Measurements from ENCODE around the gene CD69.

Gene CD69

GRCh38 chr12:9760699-9761418, at the start of gene CD69:
Gene CD69, minus strand, starts transcription at chr12:9760901. Its CDS starts 81 bp downstream, at chr12:9760820.
- DNase-seq, result peak in 1 of 14 donors; percentile 8

GRCh38 chr12:9809866-9810265, 49.2 kb upstream of the CD69 start:
- DNase-seq, result no peak

DNA sequence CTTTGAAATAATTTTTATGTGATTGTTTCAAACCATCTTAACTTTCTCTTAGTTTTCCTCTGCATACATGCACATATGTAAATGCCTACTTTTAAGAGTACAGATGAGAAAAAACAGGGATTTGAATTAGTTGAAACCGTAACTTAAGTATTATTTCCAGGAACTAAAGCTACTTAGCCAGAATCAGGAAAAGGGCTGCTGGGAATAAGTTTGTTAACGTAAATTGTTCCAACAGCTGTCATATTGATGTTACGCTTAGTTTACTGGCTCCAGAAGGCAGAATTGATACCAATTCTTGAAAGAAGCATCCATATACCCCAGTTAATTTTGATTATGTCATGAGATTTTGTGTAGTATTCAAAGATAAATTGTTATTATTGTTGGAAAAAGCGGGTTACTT, 48.6 kb upstream of the CD69 start:
- no peak for DNase-seq

DNA sequence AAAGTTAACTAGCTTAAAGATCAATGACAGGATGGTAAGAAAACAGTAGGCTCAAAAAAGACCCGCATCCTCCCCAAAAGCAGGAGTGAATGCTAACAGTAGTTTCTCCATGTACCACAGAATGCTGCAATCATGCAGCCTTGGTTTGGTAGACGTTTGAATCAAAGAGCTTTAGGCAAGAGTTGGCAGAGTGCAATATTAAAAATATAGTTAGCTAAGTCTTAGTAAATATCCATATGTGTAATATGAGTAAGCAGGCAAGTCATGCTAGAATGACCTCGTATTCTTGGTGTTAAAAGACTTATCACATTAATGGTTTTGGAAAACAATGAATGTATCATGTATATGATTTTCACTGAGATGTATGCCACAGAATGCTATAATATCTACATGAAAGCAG, 47.8 kb upstream of the CD69 start:
- no peak for DNase-seq

DNA sequence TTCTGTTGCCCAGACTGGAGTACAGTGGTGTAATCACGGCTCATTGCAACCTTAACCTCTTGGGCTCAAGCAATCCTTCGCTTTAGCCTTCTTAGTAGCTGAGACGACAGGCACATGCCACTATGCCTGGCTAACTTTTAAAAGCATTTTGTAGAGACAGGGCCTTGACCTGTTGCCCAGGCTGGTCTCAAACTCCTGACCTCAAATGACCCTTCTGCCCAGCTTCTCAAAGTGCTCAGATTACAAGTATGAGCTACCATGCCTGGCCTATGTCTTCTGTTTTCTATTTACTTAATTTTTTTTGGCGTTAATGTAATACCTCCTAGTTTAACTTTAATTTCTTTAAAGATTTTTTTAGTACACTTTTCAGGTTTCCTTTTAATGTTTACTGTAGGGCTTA, 46.0 kb upstream of the CD69 start:
- no peak for DNase-seq

GRCh38 chr12:9805883-9806282, 45.2 kb upstream of the CD69 start:
- DNase-seq, result no peak

GRCh38 chr12:9799961-9800360, 39.3 kb upstream of the CD69 start:
- DNase-seq, result no peak

DNA sequence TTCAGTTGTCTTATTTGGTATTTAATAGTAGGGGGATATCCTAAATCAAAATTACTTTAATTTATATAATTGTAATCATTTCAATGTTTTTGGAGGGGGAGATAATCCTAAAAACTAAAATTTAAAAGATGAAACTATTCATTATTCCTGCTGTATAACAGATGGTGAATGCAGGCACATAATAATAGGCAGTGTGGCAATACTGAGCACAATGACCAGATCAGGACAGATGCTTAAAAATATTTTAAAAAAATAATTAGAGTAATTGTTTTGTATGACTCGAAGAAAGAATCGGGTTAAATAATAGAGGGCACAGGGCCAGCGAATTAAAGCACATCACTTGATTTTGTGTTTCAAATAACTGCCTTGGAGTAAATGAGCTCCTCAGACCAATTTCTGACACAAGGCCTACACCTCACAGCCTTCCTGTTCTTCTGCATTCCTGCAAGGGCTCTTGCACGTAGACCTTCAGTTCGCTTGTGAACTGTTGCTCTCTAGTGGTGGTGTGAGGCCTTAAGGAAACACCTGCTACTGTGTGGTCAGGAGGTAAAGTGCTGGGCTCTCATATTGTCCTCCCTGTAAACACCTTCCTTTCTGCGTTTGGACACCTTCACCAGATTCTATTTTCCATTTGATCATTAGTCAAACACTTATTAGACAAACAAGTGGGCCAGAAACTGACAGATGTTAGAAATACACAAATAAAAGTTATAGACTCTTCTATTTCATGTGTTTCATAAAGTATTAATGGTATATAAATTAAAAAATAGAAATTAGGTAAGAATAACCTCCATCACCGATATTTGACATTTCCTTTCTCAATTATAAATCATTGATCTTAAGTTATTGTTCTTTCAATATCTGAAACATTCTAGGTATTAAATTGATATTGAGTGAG, 37.3 kb upstream of the CD69 start:
- DNase-seq, result peak in 2 of 14 donors; percentile 1 to 9

GRCh38 chr12:9796971-9797370, 36.3 kb upstream of the CD69 start:
- DNase-seq, result no peak

DNA sequence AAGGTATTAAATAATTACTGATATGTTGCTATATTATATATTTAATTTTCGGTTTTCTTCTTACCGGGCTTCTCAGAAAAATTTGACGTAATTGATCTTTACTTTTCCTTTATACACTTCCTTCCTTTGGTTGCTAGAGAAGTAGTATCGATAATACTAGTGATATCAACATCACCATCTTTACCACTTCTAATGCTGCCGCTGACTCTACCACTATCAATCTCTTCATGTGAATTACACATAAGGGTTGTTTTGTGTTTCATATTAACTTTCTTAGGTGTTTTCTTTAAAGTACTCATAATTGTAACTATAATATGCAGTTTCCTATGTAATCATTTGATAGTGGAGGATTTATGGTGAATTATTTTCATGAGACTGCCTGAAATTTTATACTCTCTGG, 35.6 kb upstream of the CD69 start:
- DNase-seq, result no peak

GRCh38 chr12:9795945-9796344, 35.2 kb upstream of the CD69 start:
- no peak for DNase-seq

DNA sequence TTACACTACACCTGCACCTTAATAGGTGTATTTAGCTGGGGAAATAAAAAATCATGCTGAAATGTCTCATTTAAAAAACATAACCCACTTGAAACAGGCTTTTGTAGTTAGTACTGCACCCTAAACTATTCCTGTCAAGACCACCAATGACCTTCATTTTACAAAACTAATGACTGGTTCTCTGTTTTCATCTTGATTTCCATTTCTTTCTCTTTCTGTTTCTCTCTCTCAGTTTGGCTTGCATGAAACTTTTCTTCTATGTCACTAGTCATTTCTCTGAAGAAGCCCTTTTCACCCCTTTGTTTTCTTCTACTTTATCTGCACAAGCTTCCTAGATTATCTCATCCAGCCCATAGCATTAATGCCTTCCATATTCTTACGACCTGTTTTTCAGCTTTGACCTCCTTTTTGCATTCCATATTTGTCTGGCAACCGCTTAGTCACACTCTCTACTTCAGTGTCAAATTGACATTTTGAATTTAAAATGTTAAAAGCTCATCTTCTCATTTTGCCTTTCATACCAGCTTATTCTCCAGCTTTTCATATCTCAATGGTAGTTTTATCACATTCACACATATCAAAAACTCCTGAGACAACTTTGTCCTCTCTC, 33.9 kb upstream of the CD69 start:
- no peak for DNase-seq

DNA sequence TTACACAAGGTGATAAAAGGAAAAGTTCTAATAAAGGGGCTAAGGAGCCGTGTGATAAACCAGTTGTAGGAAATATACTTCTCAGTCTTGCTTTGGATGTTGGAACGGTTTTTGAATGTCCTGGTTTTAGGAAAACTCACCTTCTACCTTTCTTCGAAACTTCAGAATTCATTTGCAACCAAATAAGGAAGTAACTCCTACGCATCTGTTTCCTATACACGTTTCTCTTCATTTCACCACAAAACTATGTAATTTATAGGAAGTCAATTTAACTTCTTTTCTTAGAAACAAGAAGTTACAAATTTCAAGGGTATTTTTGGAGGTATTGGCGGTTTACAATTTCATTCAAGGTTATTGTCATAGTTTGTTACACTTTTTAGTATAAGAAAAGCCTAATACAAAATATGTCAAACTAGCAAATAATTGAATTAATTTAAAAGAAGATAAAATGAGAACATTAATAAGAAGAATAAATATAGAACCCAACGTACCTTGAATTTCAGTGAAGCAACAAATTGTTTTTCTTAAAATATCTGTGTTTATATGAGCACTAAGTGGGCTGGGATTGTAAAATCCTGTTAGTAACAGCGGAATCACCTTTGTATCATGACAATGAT, 33.2 kb upstream of the CD69 start:
- no peak for DNase-seq

DNA sequence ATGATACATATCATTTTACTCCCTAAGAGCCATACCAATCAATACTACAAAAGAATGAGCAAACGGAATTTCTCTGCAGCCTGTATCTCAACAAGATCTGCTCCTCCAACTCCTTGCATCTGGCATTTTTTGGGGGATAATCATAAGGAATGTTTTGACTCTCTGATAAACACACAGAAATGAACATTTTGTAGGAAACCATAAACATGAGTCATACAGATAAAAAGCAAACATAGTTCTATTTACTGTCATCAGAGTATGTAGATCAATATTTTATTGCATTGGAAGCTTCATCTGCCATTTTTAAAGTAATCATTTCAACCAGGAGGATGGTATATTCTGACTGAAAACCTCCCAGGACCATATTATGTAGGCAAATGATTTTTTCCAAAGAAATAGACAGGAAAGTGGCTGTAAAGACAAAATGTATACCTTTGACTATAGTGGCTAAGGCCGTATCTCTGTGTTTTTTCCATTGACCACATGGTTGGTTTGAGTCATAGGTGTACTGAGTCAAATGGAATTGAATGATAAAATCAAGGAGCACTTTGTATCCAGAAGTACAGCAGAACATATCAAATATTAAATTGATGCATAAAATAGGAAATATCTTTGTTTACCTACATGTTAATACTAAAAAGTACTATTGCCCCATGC, 32.4 kb upstream of the CD69 start:
- no peak for DNase-seq

DNA sequence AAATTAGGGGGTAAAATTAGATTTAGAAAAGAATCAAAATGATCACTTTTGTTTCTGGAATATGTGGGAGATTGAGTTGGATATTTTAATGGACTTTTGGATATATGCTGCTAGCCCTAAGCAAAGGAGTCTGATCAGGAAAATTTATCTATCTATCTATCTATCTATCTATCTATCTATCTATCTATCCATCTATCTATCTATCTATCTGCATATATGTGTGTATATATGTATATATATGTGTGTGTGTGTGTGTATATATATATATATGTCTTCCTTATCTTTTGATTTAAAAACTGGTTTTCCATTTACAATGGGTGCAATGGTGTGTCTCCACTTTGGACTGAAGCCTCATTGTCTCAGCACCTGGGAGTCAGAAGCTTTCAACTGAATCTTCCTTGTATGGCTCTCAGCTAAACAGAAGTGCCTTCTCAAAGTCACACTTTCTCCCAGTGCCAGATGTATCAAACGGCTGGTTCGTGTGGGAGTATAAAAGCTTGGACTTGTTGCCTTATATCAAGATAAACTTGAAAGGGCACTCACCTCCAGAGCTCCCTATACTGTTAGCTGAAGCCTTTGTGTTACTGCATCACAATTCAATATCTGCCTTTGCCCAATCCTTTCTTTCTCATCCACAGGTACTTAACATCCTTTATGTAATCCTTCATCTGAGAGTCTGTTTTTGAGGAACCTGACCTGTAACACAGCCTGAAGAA, 31.6 kb upstream of the CD69 start:
- no peak for DNase-seq

DNA sequence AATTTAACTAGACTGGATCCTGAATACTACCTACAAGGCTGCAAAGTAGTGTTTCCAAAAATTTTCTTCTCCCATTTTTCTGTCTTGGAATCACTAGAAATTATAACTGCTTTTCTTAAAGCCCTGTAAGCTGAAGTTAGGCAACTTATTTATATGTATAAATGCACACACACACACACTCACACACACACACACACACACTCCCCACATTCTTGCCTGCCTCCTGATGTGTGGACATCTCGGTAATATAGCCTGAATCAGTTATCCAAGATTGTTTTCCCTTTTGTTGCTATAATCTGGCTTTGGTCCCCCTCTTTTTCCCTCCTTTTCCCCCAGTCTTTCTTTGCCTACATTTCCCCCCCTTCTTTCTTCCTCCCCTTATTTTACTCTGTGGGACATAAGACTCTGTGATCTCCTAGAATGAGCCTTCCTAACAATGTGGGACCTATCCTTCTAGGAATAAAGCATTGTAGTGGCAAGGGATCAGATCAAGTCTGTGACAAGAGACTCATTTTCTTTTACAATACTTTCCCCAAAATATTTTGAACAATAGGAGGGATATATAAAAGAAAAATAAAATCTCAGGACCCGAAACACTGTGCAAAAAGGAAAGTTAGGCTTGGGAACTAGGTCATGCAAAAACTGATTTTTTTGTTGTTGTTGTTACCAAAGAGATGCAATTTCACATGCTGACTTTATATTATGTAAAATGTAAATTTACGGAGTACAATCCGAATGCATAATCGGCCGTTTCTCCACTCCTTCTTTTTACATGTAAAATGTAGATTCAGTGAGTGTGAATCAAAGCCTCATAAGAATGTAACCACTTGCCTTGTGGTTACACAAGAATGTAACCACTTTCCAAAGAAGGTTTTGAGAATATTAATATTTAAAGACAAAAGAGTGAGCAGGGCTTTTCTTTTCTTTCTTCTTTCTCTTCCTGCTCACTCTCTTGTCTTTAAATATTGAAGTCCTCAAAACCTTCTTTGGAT, 26.3 kb upstream of the CD69 start:
- no peak for DNase-seq

DNA sequence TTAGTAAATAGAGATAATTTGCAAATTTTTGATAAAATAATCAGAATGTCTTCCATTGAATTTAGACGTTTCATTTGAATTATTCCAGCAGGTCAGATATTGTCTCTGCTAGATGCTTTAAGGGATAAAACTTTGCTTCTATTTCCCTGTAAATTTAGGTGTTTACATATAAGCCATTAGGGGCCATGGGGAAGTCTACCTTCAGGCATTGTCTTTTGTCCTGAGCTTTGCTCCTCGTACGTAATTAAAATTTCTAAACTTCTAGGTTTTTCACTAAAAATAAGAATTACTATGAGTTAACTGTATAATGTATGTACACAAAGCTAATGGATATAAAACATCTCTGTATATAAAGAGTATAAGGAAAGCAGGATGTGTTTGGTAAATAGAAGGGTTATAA, 24.1 kb upstream of the CD69 start:
- DNase-seq, result no peak

- DNase-seq, result no peak
Measured at GRCh38 chr12:9784326-9784725, 23.6 kb upstream of the CD69 start.

DNA sequence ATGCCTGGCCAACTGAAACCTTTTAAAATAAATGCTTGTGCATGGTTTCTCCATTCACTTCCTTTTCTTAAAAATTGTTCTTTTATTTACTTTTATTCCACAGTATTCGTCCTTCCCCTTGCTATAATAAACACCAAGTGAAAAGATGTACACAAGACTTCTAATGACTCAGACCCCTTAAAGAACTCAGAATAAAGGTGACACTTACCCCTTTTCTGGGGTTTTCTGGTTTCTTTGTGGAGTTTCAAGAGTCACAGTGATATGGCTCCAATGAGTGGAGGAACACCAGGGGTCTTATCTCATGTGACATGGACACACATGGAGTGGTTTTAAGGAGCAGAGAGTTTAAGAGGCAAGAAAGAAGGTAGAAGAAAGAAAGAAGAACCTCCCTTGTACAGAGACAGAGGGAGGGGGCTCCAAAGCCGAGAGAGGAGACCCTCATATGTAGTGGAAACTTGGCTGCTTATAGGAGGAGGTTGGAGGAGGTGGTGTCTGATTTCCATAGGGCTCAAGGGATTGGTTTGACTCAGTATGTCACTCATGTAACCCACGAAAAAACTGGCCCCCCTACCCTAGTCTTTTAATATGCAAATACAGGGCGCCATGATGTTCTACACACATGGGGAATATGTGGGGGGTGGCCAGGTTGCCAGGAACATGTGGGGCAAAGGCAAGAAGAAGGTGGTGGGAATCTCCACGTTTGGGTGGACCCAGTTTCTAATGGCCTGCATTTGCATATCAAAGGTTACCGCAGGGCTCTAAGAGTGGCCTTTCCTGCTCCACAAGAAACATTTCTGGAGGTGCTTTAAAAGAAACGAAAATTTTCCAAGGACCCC, 22.1 kb upstream of the CD69 start:
- no peak for DNase-seq

DNA sequence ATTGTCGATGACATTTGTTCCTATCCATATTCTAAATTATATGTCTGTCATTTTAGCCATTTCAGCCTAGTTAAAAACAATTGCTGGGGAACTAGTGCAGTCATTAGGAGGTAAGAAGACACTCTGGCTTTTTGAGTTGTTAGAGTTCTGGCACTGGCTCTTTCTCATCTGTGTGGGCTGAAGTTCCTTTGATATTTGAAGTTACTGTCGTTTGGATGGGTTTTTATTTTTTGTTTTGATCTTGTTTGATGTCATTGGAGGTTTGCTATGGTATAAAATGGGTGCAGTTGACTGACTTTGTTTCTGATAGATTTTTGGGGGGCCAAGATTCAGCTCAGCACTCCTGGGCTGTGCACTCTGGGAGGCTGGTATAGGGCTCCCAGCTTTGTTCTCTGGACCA, 20.7 kb upstream of the CD69 start:
- DNase-seq, result no peak

Data from C1 segment of cervical spinal cord (tissue), 14 donors.